Endothelial cell of umbilical vein (primary cell): ENCODE results near the gene GRM7.

Experiments used
- EZH2 ChIP-seq: IDR thresholded peaks from 2 replicates; pipeline ENCODE4 v1.6.1; 2012; ENCODE audit warnings: borderline replicate concordance, low read depth, mild to moderate bottlenecking, moderate library complexity, low read length, inconsistent platforms; ENCODE audit not compliant: severe bottlenecking
- POLR2A ChIP-seq: IDR thresholded peaks from 2 replicates; pipeline ENCODE4 v1.6.1; 2012; ENCODE audit warnings: low read depth, mild to moderate bottlenecking, control low read depth, low read length
- POLR2AphosphoS5 ChIP-seq: IDR thresholded peaks from 2 replicates; pipeline ENCODE4 v1.6.1; 2012; ENCODE audit warnings: low read depth, mild to moderate bottlenecking, control low read depth, low read length, moderate library complexity; ENCODE audit not compliant: insufficient read depth
- TF ChIP-seq, protein P1 (sequence below), 2 donors: IDR thresholded peaks; 1 replicate in 1 of 2; 2 replicates in 1 of 2; pipeline ENCODE4 v1.5.1; 2011; ENCODE audit warnings: low read length in 2 of 2, mild to moderate bottlenecking in 2 of 2, moderate library complexity in 2 of 2, control low read depth in 1 of 2, inconsistent platforms in 1 of 2, low read depth in 1 of 2; ENCODE audit not compliant: insufficient read depth in 1 of 2; ENCODE audit errors: extremely low read depth in 1 of 2
- TF ChIP-seq, protein P2 (sequence below): IDR thresholded peaks from 2 replicates; pipeline ENCODE4 v1.6.1; 2011; ENCODE audit not compliant: insufficient read depth, insufficient read length

DNA sequence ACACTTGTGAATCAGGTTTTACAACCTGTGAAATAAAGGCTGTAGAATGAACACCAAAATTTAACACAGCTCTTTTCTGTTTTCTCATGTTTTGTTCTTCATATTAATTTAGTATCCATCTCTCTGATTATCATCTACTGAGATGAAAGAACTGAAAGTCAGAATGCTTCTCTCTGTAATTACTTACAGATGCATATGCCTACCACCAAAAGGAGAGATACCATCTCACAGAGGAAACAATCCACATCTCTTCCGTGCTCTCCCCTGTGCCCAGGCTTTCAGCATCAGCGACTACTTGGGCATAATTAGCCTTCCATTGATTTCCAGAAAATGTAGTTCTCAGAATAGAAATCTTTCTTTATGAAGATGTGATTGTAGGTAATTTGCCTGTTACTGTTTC is 741.4 kb downstream of the GRM7 start:
- no peak for TF ChIP-seq POLR2AphosphoS5
- TF ChIP-seq, protein P1, sequence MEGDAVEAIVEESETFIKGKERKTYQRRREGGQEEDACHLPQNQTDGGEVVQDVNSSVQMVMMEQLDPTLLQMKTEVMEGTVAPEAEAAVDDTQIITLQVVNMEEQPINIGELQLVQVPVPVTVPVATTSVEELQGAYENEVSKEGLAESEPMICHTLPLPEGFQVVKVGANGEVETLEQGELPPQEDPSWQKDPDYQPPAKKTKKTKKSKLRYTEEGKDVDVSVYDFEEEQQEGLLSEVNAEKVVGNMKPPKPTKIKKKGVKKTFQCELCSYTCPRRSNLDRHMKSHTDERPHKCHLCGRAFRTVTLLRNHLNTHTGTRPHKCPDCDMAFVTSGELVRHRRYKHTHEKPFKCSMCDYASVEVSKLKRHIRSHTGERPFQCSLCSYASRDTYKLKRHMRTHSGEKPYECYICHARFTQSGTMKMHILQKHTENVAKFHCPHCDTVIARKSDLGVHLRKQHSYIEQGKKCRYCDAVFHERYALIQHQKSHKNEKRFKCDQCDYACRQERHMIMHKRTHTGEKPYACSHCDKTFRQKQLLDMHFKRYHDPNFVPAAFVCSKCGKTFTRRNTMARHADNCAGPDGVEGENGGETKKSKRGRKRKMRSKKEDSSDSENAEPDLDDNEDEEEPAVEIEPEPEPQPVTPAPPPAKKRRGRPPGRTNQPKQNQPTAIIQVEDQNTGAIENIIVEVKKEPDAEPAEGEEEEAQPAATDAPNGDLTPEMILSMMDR (IDR thresholded peaks at IDR 0.05; ENCODE audit: extremely low read depth in 1 of 2, insufficient read depth in 1 of 2, low read depth in 1 of 2, low read length in 2 of 2), result no peak
- TF ChIP-seq EZH2, result no peak
- no peak for TF ChIP-seq POLR2A
- TF ChIP-seq, protein P2, sequence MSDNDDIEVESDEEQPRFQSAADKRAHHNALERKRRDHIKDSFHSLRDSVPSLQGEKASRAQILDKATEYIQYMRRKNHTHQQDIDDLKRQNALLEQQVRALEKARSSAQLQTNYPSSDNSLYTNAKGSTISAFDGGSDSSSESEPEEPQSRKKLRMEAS, result no peak
